ENCODE data around the gene SLC6A20.

DNA sequence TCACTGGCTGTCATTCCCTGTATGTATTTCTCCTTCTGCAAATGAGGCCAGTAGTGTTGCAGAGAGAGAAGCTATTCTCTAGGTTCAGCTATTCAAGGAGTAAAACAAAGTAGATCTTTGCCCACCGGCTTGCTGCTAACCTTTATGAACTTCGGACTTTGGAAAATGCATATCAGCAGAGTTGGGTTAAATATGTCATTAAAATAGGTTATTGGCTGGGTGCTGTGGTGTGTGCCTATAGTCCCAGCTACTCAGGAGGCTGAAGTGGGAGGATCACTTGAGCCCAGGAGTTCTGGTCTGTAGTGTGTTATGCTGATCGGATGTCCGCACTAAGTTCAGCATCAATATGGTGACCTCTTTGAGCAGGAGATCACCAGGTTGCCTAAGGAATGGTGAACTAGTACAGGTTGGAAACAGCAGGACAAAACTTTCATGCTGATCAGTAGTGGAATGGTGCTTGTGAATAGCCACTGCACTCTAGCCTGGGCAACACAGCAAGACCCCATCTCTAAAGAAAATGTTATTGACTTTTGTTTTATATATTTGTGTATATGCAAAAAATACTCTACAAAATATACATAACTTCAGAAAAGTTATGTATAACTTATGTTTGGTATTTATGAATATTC lies 53.8 kb downstream of the SLC6A20 start:
- TF ChIP-seq, protein P1, sequence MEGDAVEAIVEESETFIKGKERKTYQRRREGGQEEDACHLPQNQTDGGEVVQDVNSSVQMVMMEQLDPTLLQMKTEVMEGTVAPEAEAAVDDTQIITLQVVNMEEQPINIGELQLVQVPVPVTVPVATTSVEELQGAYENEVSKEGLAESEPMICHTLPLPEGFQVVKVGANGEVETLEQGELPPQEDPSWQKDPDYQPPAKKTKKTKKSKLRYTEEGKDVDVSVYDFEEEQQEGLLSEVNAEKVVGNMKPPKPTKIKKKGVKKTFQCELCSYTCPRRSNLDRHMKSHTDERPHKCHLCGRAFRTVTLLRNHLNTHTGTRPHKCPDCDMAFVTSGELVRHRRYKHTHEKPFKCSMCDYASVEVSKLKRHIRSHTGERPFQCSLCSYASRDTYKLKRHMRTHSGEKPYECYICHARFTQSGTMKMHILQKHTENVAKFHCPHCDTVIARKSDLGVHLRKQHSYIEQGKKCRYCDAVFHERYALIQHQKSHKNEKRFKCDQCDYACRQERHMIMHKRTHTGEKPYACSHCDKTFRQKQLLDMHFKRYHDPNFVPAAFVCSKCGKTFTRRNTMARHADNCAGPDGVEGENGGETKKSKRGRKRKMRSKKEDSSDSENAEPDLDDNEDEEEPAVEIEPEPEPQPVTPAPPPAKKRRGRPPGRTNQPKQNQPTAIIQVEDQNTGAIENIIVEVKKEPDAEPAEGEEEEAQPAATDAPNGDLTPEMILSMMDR (IDR thresholded peaks at IDR 0.05), result no peak
- no peak for TF ChIP-seq POLR2A (IDR thresholded peaks at IDR 0.05)

Measured in lower leg skin (tissue), 3 donors.